NCI-H146 treated with DMSO at 0.1 percent for 48 hours (cell line): Measurements from ENCODE around the gene BRME1.

ENCODE experiments used
- DNase-seq: peaks from one replicate; lab custom pipeline; 2025; ENCODE audit not compliant: unreplicated experiment; lab: John Stamatoyannopoulos, UW

BRME1 gene

GRCh38 chr19:13905634-13906520 is at the start of gene BRME1, which contains the start of gene CC2D1A:
BRME1 (minus strand) TSS chr19:13906117; CDS start chr19:13904892, 1,225 bp downstream.
CC2D1A (plus strand) TSS chr19:13906201; CDS start chr19:13906442, 241 bp downstream.
- peak; percentile 87 for DNase-seq

- no peak for DNase-seq
Observed at GRCh38 chr19:13954185-13954584, 48.3 kb upstream of the BRME1 start.

- no peak for DNase-seq
Observed at GRCh38 chr19:13952931-13953531, 47.1 kb upstream of the BRME1 start.

- DNase-seq: peak; percentile 100
Observed at GRCh38 chr19:13952154-13952930, 46.4 kb upstream of the BRME1 start, which contains the start of gene DCAF15. DCAF15 (plus strand) TSS chr19:13952509; CDS start chr19:13952513, 4 bp downstream.

- DNase-seq: no peak
Observed at GRCh38 chr19:13951799-13952153, 45.9 kb upstream of the BRME1 start.

GRCh38 chr19:13951043-13951442 is 45.1 kb upstream of the BRME1 start:
- DNase-seq: no peak

GRCh38 chr19:13946414-13946813 is 40.5 kb upstream of the BRME1 start:
- DNase-seq: no peak

GRCh38 chr19:13942023-13942684 is 36.2 kb upstream of the BRME1 start:
- DNase-seq: no peak

- no peak for DNase-seq
Observed at GRCh38 chr19:13938301-13939064, 32.6 kb upstream of the BRME1 start, which contains the start of gene PODNL1. PODNL1 (minus strand) TSS chr19:13938417; CDS start chr19:13938181, 236 bp downstream.

- no peak for DNase-seq
Observed at GRCh38 chr19:13937479-13938300, 31.8 kb upstream of the BRME1 start.

- DNase-seq: no peak
Observed at GRCh38 chr19:13935765-13936510, 30.0 kb upstream of the BRME1 start.

- no peak for DNase-seq
Observed at GRCh38 chr19:13934785-13935109, 28.8 kb upstream of the BRME1 start.

GRCh38 chr19:13932911-13933393 is 27.0 kb upstream of the BRME1 start:
- peak; percentile 9 for DNase-seq

GRCh38 chr19:13932149-13932637 is 26.3 kb upstream of the BRME1 start:
- DNase-seq: no peak

- no peak for DNase-seq
Observed at GRCh38 chr19:13931391-13932148, 25.7 kb upstream of the BRME1 start.

GRCh38 chr19:13930402-13930801 is 24.5 kb upstream of the BRME1 start:
- DNase-seq: no peak

GRCh38 chr19:13929956-13930355 is 24.0 kb upstream of the BRME1 start:
- DNase-seq: no peak

GRCh38 chr19:13929340-13929739 is 23.4 kb upstream of the BRME1 start:
- no peak for DNase-seq
